ENCODE data around the gene NLRC3. TPM values are rescaled to one million over a fixed set of nuclear protein-coding genes. Genes with fewer than 3 reads are reported as not detected.

The NLRC3 gene
- total RNA-seq, 1 donor from 2014 or later, result 3.2 TPM

DNA sequence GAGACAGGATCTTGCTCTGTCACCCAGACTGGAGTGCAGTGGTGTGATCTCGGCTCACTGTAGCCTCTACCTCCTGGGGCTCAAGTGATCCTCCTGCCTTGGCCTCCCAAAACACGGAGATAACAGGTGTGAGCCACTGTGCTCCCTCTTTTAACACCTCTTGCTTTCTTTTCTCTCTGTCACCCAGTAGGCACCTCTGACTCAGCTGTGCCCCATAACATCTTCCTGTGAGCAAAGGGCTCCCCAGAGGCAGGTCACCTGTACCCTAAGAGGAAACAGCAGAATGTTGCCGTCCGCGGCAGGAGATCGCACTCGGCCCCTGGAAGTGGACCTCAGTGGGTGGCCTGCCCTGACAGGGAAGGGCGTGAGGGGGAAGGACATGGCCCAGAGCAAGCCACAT, 918 bp upstream of the NLRC3 start:
- no peak for DNase-seq (ENCODE audit: low spot score)
- H3K9me3 Mint-ChIP-seq (ENCODE audit: unreplicated experiment), result no peaks in the 10 kb centered on the region
- peaks cover 12% of the 10 kb centered on the region for H3K4me1 Mint-ChIP-seq (ENCODE audit: unreplicated experiment)
- TF ChIP-seq, protein P1, sequence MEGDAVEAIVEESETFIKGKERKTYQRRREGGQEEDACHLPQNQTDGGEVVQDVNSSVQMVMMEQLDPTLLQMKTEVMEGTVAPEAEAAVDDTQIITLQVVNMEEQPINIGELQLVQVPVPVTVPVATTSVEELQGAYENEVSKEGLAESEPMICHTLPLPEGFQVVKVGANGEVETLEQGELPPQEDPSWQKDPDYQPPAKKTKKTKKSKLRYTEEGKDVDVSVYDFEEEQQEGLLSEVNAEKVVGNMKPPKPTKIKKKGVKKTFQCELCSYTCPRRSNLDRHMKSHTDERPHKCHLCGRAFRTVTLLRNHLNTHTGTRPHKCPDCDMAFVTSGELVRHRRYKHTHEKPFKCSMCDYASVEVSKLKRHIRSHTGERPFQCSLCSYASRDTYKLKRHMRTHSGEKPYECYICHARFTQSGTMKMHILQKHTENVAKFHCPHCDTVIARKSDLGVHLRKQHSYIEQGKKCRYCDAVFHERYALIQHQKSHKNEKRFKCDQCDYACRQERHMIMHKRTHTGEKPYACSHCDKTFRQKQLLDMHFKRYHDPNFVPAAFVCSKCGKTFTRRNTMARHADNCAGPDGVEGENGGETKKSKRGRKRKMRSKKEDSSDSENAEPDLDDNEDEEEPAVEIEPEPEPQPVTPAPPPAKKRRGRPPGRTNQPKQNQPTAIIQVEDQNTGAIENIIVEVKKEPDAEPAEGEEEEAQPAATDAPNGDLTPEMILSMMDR (IDR thresholded peaks at IDR 0.05; ENCODE audit: unreplicated experiment), result no peak
- peak overlapping the region; percentile 15 for H3K27ac Mint-ChIP-seq (ENCODE audit: unreplicated experiment)
- H3K36me3 Mint-ChIP-seq (ENCODE audit: low read depth, unreplicated experiment), result peaks cover 3% of the 10 kb centered on the region
- H3K27me3 Mint-ChIP-seq (ENCODE audit: unreplicated experiment), result peaks cover 3% of the 10 kb centered on the region
- no peak overlapping the region for H3K4me3 Mint-ChIP-seq (ENCODE audit: unreplicated experiment)

- no peak for DNase-seq (ENCODE audit: low spot score)
- no peaks in the 10 kb centered on the region for H3K9me3 Mint-ChIP-seq (ENCODE audit: unreplicated experiment)
- no peaks in the 10 kb centered on the region for H3K36me3 Mint-ChIP-seq (ENCODE audit: low read depth, unreplicated experiment)
- H3K4me3 Mint-ChIP-seq (ENCODE audit: unreplicated experiment), result no peak overlapping the region
- H3K27ac Mint-ChIP-seq (ENCODE audit: unreplicated experiment), result no peak overlapping the region
- peaks cover 3% of the 10 kb centered on the region for H3K27me3 Mint-ChIP-seq (ENCODE audit: unreplicated experiment)
- TF ChIP-seq, protein P1 (IDR thresholded peaks at IDR 0.05; ENCODE audit: unreplicated experiment), result no peak
- peaks cover 12% of the 10 kb centered on the region for H3K4me1 Mint-ChIP-seq (ENCODE audit: unreplicated experiment)
Measured at GRCh38 chr16:3576211-3576610, 992 bp downstream of the NLRC3 start.

DNA sequence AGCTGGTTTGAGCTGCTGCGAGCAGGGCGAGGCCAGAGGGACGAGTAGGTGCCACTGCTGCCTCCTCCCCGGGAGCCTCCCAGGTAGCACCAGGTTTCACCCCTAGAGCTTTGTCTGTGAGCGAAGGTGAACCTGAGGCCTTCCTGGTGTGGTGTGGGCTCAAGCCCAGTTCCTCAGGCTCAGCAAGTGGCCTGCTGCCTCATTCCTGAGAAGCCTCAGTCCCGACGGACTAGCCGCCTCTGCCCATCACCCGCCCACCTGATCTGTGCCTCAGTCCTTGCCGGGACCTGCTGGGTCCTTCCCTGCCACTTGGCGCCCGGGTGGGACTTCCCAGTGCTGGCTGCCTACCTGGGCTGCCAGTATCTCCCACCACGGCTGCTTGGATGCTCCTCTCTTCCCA, 1.7 kb downstream of the NLRC3 start:
- TF ChIP-seq, protein P1 (IDR thresholded peaks at IDR 0.05; ENCODE audit: unreplicated experiment), result no peak
- no peak for DNase-seq (ENCODE audit: low spot score)
- Mint-ChIP-seq H3K9me3 (ENCODE audit: unreplicated experiment) (no peaks in the 10 kb centered on the region), H3K27ac (ENCODE audit: unreplicated experiment) (no peak overlapping the region), H3K4me3 (ENCODE audit: unreplicated experiment) (no peak overlapping the region), H3K27me3 (ENCODE audit: unreplicated experiment) (peaks cover 3% of the 10 kb centered on the region), H3K4me1 (ENCODE audit: unreplicated experiment) (peaks cover 12% of the 10 kb centered on the region), H3K36me3 (ENCODE audit: low read depth, unreplicated experiment) (peaks cover under 1% of the 10 kb centered on the region)

DNA sequence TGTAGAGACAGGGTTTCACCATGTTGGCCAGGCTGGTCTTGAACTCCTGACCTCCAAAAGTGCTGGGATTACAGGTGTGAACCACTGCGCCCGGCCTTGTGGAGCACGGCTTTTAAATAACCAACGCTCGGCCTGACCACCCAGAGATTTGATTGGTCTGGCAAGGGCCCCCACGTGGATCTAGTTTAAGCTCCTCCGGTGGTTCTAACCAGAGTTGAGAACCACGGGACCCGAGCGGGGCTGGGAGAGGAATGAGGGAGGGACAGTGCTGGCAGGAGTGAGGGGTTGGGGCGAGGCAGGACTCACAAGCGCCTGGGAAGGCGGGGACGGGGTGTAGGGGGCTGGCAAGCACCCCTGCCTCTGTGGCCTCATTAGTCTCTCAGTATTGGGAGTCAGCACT, 3.0 kb downstream of the NLRC3 start:
- H3K27ac Mint-ChIP-seq (ENCODE audit: unreplicated experiment), result no peak overlapping the region
- DNase-seq (ENCODE audit: low spot score), result no peak
- TF ChIP-seq, protein P1 (IDR thresholded peaks at IDR 0.05; ENCODE audit: unreplicated experiment), result no peak
- peaks cover 12% of the 10 kb centered on the region for H3K4me1 Mint-ChIP-seq (ENCODE audit: unreplicated experiment)
- H3K9me3 Mint-ChIP-seq (ENCODE audit: unreplicated experiment), result no peaks in the 10 kb centered on the region
- no peak overlapping the region for H3K4me3 Mint-ChIP-seq (ENCODE audit: unreplicated experiment)
- peaks cover 3% of the 10 kb centered on the region for H3K27me3 Mint-ChIP-seq (ENCODE audit: unreplicated experiment)
- peaks cover 4% of the 10 kb centered on the region for H3K36me3 Mint-ChIP-seq (ENCODE audit: low read depth, unreplicated experiment)

GRCh38 chr16:3573146-3573815, 3.9 kb downstream of the NLRC3 start:
- Mint-ChIP-seq H3K4me3 (ENCODE audit: unreplicated experiment) (no peak overlapping the region), H3K36me3 (ENCODE audit: low read depth, unreplicated experiment) (peaks cover 4% of the 10 kb centered on the region), H3K4me1 (ENCODE audit: unreplicated experiment) (peaks cover 10% of the 10 kb centered on the region), H3K27ac (ENCODE audit: unreplicated experiment) (no peak overlapping the region), H3K9me3 (ENCODE audit: unreplicated experiment) (no peaks in the 10 kb centered on the region), H3K27me3 (ENCODE audit: unreplicated experiment) (peaks cover 3% of the 10 kb centered on the region)
- TF ChIP-seq, protein P1 (IDR thresholded peaks at IDR 0.05; ENCODE audit: unreplicated experiment), result no peak
- no peak for DNase-seq (ENCODE audit: low spot score)

All from endothelial cell (in vitro differentiated cells).